ENCODE results near the gene MOCS1.

Gene MOCS1

GRCh38 chr6:39948199-39948791 lies 14.0 kb upstream of the MOCS1 start:
- DNase-seq (no peak), ATAC-seq (no peak)

- no peak for DNase-seq
- ATAC-seq, result no peak
Measured at GRCh38 chr6:39947611-39948068, 13.4 kb upstream of the MOCS1 start.

GRCh38 chr6:39945626-39946025 lies 11.4 kb upstream of the MOCS1 start:
- DNase-seq (no peak), ATAC-seq (no peak)

GRCh38 chr6:39942903-39943580 lies 8.8 kb upstream of the MOCS1 start:
- ATAC-seq (no peak), DNase-seq (no peak)

- no peak for DNase-seq
- no peak for ATAC-seq
Measured at GRCh38 chr6:39941820-39942219, 7.6 kb upstream of the MOCS1 start.

DNA sequence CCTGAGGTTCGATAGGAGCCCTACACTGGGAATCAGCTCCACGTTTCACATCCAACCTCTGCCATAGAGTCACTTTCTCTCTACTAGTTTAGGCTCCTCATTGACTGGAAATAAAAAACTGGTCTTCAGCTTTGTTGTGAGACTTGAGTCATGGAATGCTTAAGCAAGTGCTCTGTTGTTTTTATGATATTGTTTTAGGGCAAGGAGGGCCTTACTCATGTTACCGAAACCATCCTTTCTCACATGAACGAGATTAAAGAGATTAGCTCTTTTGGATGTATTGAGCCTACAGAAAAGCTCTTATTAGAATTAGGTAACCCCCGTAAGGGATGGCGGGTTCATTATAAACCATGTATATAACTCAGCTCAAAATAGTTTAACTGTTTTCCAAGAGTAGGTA lies 6.9 kb upstream of the MOCS1 start:
- ATAC-seq (no peak), DNase-seq (no peak)

GRCh38 chr6:39938773-39939654 lies 4.8 kb upstream of the MOCS1 start:
- ATAC-seq (no peak), DNase-seq (no peak)

DNA sequence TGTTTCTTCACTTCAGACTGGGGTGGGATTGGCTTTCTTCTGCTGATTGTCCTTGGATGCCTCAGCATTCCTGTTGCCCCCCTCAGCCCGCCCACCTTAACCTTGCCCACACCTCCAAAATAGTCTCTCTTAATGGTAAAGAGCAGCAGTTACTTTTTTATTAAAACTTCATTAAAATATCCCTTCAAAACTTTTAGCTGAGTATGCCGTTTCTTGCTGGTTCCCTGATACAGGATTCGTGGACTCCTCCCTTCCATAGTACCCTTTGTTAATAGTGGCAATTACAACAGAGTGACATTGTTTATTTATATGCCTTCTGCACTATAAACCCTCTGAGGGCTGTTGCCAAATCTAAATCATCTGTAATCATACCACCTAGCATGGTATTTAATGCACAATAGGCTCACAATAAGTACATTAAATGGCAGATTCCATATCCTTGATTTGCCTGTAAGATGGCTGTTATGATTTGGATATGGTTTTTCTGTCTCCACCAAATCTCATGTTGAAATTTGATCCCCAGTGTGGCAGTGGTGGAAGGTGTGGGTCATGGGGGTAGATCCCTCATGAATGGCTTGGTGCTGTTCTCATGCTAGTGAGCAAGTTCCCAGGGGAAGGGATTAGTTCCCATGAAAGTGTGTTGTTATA lies 3.5 kb upstream of the MOCS1 start:
- no peak for DNase-seq

DNA sequence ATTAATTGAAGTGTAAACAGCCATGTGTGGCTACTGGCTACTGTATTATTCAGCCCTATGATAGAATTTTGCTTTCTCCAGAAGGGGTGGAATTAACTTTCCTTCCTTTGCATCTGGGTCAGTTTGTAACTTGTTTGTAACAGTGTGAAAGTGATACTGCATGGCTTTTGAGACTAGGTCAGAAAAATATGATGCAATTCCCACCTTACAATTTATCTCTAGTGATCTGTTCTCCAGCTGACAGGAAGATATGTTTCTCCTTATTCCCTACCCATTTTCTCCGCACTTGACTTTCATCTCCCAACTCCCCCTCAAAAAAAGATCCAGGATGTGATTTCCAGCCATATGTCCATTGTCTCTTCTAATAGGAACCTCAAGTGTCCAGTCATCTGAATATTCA lies 2.6 kb upstream of the MOCS1 start:
- no peak for DNase-seq
- ATAC-seq, result no peak

More for the DNA sequence above, 3.5 kb upstream of the MOCS1 start:
- no peak for ATAC-seq

GRCh38 chr6:39935241-39935640 lies 979 bp upstream of the MOCS1 start:
- ATAC-seq, result no peak
- no peak for DNase-seq

DNA sequence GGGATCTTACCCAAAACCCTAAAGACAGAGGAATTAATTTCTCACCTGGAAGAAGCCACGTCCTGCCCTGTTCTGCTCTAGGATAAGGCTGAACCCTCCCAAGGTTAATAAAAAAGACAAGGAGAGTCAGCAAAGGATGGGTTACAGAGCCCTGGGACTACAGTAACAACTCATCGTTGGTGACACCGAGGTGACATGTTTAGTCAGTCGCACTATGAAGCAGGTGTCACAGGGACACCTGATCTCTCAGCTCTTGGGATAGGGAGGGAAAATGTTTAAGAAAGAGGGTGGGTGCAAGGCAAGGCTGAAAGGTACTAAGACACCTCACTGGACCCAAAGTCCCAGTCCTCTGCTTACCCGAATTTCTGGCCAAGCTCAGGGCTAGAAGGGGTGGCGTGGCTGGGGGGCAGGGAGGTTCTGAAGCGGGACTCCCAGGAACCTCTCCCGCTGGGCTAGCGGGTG lies 562 bp downstream of the MOCS1 start:
- no peak for DNase-seq
- peak; percentile 38 for ATAC-seq

GRCh38 chr6:39932386-39932910 lies 1.8 kb downstream of the MOCS1 start:
- DNase-seq (no peak), ATAC-seq (no peak)

GRCh38 chr6:39931607-39932006 lies 2.7 kb downstream of the MOCS1 start:
- ATAC-seq (no peak), DNase-seq (no peak)

GRCh38 chr6:39930540-39930939 lies 3.7 kb downstream of the MOCS1 start:
- ATAC-seq (no peak), DNase-seq (no peak)

DNA sequence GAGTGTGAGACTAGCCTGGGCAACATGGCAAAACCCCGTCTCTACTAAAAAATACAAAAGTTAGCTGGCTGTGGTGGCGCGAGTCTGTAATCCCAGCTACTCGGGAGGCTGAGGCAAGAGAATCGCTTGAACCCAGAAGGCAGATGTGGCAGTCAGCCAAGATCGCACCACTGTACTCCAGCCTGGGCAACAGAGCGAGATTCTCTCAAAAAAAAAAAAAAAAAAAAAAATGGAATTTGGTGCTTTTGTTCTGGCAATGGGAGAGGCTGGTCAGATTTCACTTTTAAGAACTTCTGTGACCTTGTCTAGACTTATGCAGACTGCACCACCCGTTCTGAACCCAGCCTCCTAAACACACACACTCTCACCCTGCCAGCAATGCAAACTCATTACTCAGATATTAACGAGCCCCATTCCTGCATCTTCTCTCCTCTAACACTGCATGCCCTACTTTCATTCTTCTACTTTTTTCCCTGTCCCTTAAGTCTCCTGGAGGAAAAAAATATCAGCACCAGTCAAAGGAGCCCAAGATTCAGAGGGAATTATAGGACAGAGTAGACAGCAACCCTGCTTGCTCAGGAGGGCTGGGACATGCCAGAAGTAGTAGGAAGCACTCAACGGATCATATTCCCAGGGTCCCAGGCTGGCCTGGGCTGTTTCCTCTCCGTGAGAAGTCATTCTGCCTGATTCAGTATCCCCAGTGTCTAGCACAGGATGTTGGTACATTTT lies 4.4 kb downstream of the MOCS1 start:
- no peak for DNase-seq
- no peak for ATAC-seq

DNA sequence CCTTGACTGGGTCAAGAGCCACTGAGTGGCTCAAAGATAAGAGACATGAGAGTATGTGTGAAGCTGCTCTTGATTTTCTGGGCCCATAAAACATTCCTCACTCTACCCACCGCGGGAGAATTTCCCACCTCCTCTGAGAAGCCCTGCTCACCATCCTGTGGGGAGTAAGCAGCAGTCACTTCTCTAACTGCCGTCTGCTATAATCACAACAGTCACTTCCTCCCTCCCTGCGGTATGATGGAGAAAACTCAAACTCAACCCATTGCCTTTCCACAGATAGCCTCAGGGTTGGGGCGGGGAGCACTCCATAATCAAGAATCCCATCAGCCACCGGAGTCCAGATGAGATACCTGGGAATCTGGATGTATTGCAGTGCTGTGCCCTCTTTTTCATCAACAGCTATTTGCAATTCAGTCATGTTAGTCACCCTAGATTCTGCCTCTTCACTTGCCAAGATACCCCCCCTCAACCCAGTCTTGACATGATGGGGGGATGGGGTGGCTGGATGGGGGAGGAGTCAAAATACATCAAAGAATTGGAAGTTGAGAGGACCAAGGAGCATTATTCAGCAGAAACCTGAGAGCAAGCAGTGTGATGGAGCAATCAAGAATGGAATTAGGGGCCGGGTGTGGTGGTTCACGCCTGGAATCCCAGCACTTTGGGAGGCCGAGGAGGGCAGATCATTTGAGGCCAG lies 5.1 kb downstream of the MOCS1 start:
- no peak for ATAC-seq
- no peak for DNase-seq

DNA sequence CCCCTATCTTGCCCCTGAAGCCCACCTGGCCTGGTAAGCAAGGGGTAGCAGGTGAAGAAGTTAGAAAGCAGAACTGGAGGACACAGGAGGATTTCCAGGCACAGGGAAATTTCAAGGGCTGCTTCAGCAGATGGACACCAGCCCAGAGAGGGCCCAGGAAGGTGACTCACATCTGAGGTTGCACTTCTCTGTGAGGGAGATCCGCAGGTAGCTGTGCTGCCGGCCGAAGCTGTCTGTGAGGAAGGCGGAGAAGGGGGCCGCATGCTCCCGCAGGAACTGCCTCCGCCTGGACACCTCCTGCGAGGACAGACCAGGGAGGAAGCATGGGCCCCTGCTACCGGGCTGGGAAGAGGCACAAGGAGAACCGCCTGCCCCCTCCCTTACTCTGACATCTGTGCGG lies 7.1 kb downstream of the MOCS1 start:
- DNase-seq (no peak), ATAC-seq (no peak)

DNA sequence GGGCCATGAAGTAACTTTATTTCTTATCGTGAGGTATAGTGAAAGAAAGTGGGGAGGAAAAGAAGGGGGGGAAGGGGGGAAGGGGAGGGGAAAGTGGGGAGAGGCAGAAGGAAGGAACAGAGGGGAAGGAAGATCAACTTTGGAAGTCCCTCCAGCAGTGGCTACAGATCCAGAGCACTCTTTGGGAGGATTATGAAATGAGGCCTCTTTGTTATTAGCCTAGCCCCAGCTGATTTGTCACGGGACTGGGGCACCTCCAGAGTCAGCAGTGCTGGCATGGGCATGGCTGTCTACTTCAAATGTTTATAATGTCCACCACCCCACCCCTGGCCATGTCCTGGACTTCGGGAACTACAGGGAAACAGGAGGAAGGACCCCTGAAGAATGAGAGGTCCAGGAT lies 7.6 kb downstream of the MOCS1 start:
- ATAC-seq, result no peak
- DNase-seq, result no peak

- DNase-seq (no peak), ATAC-seq (no peak)
Measured at GRCh38 chr6:39925931-39926290, 8.4 kb downstream of the MOCS1 start.

DNA sequence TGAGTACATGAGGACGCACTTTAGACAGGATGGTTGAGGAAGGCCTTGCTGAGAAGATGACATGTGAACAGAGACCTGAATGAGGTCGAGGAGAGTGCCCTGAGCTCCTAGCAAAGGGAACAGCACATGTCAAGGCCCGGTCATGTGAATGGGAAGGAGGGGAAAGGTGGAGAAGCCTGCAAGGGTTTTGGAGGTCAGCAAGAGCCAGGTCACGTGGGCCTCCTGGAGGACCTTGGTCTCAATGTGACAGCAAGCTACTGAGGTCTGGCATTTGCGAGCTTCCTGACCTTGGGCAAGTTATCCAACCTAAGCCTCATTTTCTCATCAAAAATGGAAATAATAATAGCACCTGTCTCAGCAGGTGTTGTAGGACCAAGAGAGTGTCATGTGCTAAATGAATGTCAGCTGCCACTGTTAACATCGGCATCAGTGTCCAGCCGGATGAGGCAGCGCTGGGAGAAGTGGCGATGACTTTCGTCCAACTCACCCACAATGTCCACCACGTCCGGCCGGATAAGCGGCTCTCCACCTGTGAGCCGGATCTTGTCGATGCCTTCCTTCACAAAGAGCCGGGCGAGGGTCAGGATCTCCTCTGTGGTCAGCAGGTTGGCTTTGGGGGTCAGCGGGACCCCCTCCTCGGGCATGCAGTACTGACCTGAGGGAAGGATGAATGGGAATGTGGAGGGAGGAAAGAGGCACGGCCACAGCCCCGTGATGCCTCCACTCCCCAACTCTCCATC lies 8.9 kb downstream of the MOCS1 start:
- DNase-seq, result no peak
- ATAC-seq, result no peak
